ENCODE results near the gene PTPN3.

PTPN3 gene

DNA sequence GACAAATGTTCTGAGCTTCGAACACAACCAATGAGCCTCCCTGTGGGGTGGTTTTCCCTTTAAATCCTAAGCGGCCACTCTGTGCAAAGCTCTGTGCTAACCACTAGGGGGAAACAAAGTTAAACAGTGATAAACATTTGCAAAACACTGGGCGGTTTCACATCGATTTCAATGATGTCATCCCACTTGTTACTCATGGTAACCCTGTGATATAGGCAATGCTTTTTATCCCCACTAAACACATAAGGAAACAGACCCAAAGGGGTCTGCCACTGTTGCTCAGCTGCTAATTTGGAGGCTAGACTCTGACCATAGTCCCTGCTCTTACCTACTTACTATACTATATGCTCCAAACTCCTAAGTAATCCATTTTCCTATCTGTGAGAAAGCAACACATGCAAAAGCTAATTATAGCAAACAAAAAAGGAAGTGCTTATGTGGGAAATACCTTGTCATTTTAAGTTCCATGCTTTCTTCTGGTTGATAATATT is 57.3 kb downstream of the PTPN3 start:
- TF ChIP-seq CEBPB (IDR thresholded peaks at IDR 0.05), result peak; percentile 35; the same call in 1 of the 2 replicates
- TF ChIP-seq RAD21 (IDR thresholded peaks at IDR 0.05; ENCODE audit: low read depth), result peak; percentile 68
- no peak for TF ChIP-seq EGR1 (IDR thresholded peaks at IDR 0.05)
- TF ChIP-seq, protein P1, sequence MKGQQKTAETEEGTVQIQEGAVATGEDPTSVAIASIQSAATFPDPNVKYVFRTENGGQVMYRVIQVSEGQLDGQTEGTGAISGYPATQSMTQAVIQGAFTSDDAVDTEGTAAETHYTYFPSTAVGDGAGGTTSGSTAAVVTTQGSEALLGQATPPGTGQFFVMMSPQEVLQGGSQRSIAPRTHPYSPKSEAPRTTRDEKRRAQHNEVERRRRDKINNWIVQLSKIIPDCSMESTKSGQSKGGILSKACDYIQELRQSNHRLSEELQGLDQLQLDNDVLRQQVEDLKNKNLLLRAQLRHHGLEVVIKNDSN (IDR thresholded peaks at IDR 0.05), result no peak

DNA sequence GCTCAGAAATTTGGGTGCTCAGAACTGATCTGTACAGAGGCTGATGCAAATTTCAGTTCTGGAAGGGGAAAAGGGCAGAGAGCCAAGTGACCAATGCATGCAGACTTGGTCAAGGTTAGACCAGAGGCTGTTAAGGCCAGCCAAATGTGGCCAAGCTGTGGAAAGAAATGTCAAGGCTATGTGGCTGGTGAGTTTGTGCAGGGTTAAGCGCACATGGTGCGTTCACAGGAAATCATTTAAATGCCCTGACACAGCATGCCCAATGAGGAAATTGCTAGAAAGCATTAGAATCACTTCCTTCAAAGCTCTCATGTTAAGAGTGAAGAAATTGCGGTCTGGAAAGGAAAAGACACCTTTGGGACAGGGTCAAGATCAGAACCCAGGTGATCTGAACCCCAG is 58.0 kb downstream of the PTPN3 start:
- no peak for TF ChIP-seq RAD21 (IDR thresholded peaks at IDR 0.05; ENCODE audit: low read depth)
- no peak for TF ChIP-seq CEBPB (IDR thresholded peaks at IDR 0.05)
- no peak for TF ChIP-seq TCF12 (IDR thresholded peaks at IDR 0.05; ENCODE audit: low read depth)
- no peak for TF ChIP-seq YY1 (IDR thresholded peaks at IDR 0.05; ENCODE audit: low read depth)
- TF ChIP-seq NFIC (IDR thresholded peaks at IDR 0.05), result no peak
- TF ChIP-seq CREB1 (IDR thresholded peaks at IDR 0.05; ENCODE audit: low read depth), result no peak
- TF ChIP-seq EP300 (IDR thresholded peaks at IDR 0.05; ENCODE audit: borderline replicate concordance), result no peak
- TF ChIP-seq TEAD4 (IDR thresholded peaks at IDR 0.05), result no peak

DNA sequence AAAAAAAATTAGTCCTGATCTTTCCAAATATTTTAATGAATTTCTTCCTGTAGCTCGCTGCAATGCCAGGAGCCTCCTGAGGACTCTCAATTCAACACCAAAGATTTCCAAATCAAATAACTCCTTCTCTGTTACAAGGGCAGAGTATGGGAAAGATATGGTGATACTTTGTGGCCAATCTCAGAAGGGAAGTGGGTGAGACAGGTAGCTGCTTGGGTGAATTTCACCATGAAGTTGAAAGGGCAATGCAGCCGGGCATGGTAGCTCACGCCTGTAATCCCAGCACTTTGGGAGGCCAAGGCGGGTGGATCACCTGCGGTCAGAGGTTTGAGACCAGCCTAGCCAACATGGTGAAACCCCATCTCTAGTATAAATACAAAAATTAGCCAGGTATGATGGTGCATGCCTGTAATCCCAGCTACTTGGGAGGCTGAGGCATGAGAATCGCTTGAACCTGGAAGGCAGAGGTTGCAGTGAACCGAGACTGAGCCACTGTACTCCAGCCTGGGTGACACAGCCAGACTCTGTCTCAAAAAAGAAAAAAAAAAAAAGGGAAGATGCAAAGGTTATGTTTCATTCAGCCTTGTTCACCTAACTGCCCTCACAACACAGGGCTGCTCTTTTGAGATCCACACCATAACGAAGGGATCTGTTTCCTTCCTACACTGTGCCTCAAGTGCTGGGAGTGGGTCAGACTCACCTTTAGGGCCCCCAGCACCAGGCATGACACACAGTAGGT is 58.6 kb downstream of the PTPN3 start:
- TF ChIP-seq, protein P2, sequence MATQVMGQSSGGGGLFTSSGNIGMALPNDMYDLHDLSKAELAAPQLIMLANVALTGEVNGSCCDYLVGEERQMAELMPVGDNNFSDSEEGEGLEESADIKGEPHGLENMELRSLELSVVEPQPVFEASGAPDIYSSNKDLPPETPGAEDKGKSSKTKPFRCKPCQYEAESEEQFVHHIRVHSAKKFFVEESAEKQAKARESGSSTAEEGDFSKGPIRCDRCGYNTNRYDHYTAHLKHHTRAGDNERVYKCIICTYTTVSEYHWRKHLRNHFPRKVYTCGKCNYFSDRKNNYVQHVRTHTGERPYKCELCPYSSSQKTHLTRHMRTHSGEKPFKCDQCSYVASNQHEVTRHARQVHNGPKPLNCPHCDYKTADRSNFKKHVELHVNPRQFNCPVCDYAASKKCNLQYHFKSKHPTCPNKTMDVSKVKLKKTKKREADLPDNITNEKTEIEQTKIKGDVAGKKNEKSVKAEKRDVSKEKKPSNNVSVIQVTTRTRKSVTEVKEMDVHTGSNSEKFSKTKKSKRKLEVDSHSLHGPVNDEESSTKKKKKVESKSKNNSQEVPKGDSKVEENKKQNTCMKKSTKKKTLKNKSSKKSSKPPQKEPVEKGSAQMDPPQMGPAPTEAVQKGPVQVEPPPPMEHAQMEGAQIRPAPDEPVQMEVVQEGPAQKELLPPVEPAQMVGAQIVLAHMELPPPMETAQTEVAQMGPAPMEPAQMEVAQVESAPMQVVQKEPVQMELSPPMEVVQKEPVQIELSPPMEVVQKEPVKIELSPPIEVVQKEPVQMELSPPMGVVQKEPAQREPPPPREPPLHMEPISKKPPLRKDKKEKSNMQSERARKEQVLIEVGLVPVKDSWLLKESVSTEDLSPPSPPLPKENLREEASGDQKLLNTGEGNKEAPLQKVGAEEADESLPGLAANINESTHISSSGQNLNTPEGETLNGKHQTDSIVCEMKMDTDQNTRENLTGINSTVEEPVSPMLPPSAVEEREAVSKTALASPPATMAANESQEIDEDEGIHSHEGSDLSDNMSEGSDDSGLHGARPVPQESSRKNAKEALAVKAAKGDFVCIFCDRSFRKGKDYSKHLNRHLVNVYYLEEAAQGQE (IDR thresholded peaks at IDR 0.05; ENCODE audit: low read depth), result no peak
- TF ChIP-seq TAF1 (IDR thresholded peaks at IDR 0.05; ENCODE audit: low read depth) (no peak), CEBPB (IDR thresholded peaks at IDR 0.05) (no peak), TCF12 (IDR thresholded peaks at IDR 0.05; ENCODE audit: low read depth) (no peak), RAD21 (IDR thresholded peaks at IDR 0.05; ENCODE audit: low read depth) (no peak), NFIC (IDR thresholded peaks at IDR 0.05) (no peak), TEAD4 (IDR thresholded peaks at IDR 0.05) (no peak), ZBTB7A (IDR thresholded peaks at IDR 0.05; ENCODE audit: low read depth) (no peak), EGR1 (IDR thresholded peaks at IDR 0.05) (no peak), YY1 (IDR thresholded peaks at IDR 0.05; ENCODE audit: low read depth) (no peak), CREB1 (IDR thresholded peaks at IDR 0.05; ENCODE audit: low read depth) (no peak)
- TF ChIP-seq, protein P1 (IDR thresholded peaks at IDR 0.05), result no peak
- TF ChIP-seq, protein P3, sequence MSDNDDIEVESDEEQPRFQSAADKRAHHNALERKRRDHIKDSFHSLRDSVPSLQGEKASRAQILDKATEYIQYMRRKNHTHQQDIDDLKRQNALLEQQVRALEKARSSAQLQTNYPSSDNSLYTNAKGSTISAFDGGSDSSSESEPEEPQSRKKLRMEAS (IDR thresholded peaks at IDR 0.05), result no peak

DNA sequence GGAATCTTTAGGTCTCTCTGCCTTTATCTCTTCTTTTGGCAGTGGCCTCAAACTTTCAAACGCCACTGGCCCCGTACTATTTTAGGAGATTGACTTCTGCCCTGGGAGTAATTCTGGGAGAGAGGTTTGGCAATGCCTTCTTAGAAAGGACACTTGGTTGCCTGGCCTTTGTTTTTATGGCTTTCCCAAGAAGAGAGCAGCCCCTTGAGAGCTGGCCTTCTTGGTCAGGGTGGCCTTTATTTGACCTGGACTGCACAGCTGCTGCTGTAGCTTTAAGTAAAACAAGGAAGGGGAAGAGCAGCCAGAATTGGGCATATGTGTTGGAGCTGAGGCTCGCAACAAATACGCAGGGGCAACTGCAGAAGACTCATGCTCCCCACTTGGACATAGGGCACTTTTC is 60.8 kb downstream of the PTPN3 start:
- TF ChIP-seq EGR1 (IDR thresholded peaks at IDR 0.05) (no peak), FOXM1 (IDR thresholded peaks at IDR 0.05; ENCODE audit: borderline replicate concordance, low read depth) (no peak), RAD21 (IDR thresholded peaks at IDR 0.05; ENCODE audit: low read depth) (no peak), CREB1 (IDR thresholded peaks at IDR 0.05; ENCODE audit: low read depth) (no peak), NFIC (IDR thresholded peaks at IDR 0.05) (no peak), CEBPB (IDR thresholded peaks at IDR 0.05) (no peak), EP300 (IDR thresholded peaks at IDR 0.05; ENCODE audit: borderline replicate concordance) (no peak), YY1 (IDR thresholded peaks at IDR 0.05; ENCODE audit: low read depth) (no peak), TAF1 (IDR thresholded peaks at IDR 0.05; ENCODE audit: low read depth) (no peak), TCF12 (IDR thresholded peaks at IDR 0.05; ENCODE audit: low read depth) (no peak), ZBTB7A (IDR thresholded peaks at IDR 0.05; ENCODE audit: low read depth) (no peak), TEAD4 (IDR thresholded peaks at IDR 0.05) (no peak)
- TF ChIP-seq, protein P3 (IDR thresholded peaks at IDR 0.05), result no peak
- TF ChIP-seq, protein P2 (IDR thresholded peaks at IDR 0.05; ENCODE audit: low read depth), result no peak
- TF ChIP-seq, protein P1 (IDR thresholded peaks at IDR 0.05), result no peak

DNA sequence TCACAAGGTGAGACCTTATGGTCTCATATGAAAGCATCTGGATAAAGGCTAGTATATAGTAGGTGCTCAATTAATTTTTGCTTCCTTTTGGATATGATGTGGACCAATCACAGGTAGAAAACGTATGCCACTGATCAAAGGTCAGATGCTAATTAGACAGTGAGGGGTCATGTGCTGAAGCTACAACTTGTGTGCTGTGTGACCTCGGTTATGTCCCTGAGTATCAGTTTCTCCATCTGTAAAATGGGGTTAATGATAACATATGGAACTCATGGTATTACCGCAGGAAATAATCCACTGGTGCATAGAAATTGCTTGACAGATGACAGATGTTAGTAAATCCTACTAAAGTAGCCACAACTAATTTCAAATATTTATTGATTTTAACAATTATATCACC is 62.0 kb downstream of the PTPN3 start:
- TF ChIP-seq NFIC (IDR thresholded peaks at IDR 0.05), result no peak
- no peak for TF ChIP-seq FOXM1 (IDR thresholded peaks at IDR 0.05; ENCODE audit: borderline replicate concordance, low read depth)
- no peak for TF ChIP-seq RAD21 (IDR thresholded peaks at IDR 0.05; ENCODE audit: low read depth)
- no peak for TF ChIP-seq CEBPB (IDR thresholded peaks at IDR 0.05)
- no peak for TF ChIP-seq CREB1 (IDR thresholded peaks at IDR 0.05; ENCODE audit: low read depth)
- TF ChIP-seq, protein P3 (IDR thresholded peaks at IDR 0.05), result no peak
- TF ChIP-seq, protein P1 (IDR thresholded peaks at IDR 0.05), result no peak
- TF ChIP-seq EP300 (IDR thresholded peaks at IDR 0.05; ENCODE audit: borderline replicate concordance), result no peak
- no peak for TF ChIP-seq TEAD4 (IDR thresholded peaks at IDR 0.05)
- TF ChIP-seq, protein P2 (IDR thresholded peaks at IDR 0.05; ENCODE audit: low read depth), result no peak
- TF ChIP-seq EGR1 (IDR thresholded peaks at IDR 0.05), result no peak
- no peak for TF ChIP-seq TCF12 (IDR thresholded peaks at IDR 0.05; ENCODE audit: low read depth)
- no peak for TF ChIP-seq TAF1 (IDR thresholded peaks at IDR 0.05; ENCODE audit: low read depth)
- no peak for TF ChIP-seq YY1 (IDR thresholded peaks at IDR 0.05; ENCODE audit: low read depth)
- no peak for TF ChIP-seq ZBTB7A (IDR thresholded peaks at IDR 0.05; ENCODE audit: low read depth)
